ENCODE results near the gene REST.
"Not testable (repeated sequence)": the region's sequence is repeated elsewhere in the genome, so short reads cannot be mapped to it uniquely, and the experiment has no call there.

REST gene

DNA sequence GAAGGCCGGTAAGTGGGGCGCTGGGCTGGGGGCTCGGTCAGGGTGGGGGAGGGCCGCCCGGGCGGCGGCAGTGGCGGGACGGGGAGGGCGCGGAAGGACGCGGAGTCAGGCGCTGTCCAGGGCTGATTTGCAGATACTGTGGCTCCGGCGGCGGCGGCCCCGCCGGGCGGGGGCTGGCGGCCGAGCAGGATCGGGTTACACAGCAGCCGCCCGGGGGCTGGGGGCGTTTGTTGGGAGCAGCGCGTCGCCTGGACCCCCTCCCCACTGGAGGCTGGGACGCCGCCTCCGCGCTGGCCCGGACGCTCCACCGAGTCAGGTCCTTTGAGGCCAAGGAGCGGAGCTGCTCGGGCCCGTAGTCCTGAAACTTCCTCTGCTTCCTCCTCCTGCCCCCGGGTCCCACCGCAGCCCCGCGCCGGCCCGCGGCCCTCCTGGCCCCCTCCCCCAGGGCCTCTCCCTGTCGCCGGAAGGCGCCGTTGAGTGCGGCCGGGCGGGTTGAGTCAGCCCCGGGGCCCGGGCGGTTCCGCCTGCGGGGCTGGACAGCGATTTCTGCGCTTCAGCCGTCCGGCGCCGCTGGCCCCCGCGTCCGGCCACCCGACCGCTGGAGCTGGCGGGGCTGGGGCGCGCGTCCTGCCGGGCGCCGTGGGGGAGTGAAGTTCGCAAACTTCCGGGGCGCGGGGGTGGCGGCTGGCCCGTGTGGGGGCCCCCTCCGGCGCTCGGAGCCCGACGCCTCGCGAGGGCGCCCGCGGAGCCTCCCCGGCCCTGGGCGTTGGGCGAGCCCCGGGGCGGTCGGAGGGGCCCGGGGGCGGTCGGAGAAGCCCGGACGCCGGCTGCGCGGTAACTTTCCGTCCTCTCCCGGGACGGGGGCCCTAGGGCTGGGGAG is 746 bp downstream of the REST start:
- peak; percentile 9 for DNase-seq (ENCODE audit: low read depth)

DNA sequence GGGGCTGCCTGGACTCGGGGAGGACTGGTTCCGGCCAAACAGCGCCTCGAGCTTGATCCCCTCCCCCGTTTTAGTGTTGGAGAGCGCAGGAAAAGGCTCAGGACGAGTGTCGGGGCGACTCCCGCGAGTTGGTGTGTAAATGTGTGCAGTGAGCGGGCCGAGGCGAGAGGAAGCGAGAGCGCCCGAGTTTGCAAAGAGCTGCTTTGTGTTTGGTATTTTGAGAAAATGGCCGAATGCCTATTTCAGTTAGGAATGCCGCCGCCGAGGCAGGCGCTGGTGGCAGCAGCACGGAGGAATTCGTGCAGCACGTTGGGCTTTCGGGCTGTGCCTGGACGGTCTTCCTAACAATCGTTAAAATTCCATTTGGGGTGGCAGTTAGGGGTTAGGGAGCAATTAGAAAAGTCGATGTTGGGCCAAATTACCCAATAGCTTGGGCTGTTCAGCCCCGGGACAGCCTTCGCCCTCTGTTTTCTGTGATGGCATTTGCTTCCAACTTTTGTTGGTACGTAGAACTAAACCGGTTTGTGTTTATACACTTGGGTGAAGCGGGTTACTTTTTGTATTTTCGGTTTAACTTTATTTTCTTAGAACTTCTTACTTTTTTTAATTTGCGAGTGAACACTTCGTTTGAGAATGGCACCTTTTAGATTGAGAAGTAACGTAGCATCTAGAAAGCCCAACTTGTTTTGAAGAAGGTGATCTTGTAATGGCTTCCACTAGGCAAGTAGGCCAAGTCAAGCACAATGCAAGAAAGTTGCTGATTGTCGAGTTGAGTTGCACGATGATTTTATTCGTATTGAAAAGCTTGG is 1.6 kb downstream of the REST start:
- DNase-seq (ENCODE audit: low read depth) = peak; percentile 18

DNA sequence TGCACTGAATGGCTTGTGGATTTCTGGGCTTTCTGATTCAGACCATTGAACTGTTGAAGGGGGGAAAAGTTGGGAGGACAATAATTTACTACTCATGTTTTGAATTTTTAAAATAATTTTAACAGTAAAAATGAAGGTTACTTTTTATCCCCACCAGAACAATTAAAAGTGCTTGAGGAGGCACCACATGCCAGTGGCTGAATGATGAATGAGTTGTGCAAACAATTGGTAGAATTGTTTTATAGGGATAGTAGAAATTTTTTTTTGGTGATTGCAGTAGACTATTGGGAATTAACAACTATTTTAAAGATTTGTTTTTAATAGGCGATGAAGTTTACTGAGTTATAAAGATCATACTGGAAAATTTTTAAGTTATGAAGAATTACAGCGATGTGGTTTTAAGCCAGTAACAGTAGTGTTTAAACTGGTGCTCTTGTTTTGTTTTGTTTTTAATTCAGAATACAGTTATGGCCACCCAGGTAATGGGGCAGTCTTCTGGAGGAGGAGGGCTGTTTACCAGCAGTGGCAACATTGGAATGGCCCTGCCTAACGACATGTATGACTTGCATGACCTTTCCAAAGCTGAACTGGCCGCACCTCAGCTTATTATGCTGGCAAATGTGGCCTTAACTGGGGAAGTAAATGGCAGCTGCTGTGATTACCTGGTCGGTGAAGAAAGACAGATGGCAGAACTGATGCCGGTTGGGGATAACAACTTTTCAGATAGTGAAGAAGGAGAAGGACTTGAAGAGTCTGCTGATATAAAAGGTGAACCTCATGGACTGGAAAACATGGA is 2.7 kb downstream of the REST start:
- DNase-seq (ENCODE audit: low read depth) = no peak

DNA sequence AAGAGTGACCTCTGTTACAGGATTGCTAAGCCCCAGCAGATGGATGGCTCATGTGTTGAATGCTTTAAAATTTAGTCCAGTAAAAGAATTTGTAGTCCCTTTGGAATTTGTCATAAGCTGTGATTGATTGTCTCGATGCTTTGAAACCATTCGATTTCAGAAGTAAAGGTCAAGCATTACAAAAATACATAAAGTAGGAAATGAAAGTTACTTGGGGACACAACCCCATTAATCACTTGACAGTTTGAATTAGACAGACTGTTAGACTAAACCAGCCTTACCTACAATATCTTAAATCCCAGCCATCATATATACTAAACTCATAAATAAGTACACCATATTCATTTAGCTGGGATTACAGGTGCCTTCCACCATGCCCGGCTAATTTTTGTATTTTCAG is 6.6 kb downstream of the REST start:
- DNase-seq (ENCODE audit: low read depth) = no peak

DNA sequence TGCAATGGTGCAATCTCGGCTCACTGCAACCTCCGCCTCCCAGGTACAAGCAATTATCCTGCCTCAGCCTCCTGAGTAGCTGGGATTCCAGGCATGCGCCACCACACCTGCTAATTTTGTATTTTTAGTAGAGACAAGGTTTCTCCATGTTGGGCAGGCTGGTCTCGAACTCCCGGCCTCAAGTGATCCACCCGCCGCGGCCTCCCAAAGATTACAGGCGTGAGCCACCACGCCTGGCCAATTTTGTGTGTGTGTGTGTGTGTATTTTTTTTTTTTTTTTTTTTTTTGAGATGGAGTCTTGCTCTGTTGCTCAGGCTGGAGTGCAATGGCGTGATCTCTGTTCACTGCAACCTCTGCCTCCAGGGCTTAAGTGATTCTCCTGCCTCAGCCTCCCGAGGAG is 7.3 kb downstream of the REST start:
- DNase-seq (ENCODE audit: low read depth) = not testable (repeated sequence)

DNA sequence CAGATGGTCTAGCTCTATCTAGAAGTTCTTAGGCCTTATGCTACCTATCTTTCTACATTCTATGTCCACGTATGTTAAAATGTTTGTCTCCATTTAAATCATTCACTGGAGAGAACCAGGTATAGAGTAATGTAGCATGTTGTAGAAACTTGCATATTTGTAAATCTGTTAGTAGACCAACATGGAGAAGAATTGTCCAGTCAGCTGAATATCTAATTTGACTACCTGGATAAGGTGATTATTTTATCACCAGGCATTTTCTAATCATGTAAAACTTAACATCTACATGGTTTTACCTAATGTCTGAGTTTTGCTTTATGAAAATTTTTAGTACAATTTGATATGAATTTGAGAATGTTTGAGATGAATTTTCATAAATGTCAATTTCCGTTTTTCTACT is 19.5 kb downstream of the REST start:
- no peak for DNase-seq (ENCODE audit: low read depth)

DNA sequence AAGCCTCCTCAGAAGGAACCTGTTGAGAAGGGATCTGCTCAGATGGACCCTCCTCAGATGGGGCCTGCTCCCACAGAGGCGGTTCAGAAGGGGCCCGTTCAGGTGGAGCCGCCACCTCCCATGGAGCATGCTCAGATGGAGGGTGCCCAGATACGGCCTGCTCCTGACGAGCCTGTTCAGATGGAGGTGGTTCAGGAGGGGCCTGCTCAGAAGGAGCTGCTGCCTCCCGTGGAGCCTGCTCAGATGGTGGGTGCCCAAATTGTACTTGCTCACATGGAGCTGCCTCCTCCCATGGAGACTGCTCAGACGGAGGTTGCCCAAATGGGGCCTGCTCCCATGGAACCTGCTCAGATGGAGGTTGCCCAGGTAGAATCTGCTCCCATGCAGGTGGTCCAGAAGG is 22.9 kb downstream of the REST start:
- DNase-seq (ENCODE audit: low read depth) = no peak

DNA sequence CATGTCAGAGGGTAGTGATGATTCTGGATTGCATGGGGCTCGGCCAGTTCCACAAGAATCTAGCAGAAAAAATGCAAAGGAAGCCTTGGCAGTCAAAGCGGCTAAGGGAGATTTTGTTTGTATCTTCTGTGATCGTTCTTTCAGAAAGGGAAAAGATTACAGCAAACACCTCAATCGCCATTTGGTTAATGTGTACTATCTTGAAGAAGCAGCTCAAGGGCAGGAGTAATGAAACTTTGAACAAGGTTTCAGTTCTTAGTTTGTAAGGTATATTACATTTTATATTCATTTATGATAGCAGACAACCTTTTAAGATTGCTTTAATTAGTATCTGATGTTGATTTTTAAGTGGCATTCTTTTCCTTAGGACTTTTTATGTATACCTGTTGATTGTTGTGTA is 24.2 kb downstream of the REST start:
- no peak for DNase-seq (ENCODE audit: low read depth)

DNA sequence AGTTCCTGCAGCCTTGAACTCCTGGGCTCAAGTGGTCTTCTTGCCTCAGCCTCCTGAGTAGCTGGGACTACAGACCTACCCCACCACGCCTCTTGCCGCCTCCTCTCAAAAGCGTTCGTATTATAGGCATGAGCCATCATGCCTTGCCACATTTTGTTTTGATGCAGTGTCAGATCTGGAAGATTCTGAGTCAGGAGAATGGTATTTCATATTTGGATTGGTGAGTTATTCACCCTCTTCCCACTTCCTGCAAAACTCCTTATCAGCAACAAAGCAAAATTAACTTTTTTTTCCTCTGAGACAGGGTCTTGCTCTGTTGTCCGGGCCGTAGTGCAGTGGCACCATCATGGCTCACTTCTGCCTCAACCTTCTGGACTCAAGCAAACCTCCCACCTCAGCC is 29.6 kb downstream of the REST start:
- DNase-seq (ENCODE audit: low read depth) = peak; percentile 94

DNA sequence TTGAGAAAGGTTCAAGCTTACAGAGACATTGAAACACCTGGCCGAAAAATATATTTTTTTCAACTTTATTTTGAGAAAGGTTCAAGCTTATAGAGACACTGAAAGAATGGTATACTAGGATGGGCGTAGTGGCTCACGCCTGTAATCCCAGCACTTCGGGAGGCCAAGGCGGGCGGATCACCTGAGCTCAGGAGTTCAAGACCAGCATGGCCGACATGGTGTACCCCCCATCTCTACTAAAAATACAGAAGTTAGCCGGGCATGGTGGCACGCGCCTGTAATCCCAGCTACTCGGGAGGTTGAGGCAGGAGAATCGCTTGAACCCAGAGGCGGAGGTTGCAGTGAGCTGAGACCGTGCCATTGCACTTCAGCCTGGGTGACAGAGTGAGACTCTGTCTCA is 32.1 kb downstream of the REST start:
- not testable (repeated sequence) for DNase-seq (ENCODE audit: low read depth)

DNA sequence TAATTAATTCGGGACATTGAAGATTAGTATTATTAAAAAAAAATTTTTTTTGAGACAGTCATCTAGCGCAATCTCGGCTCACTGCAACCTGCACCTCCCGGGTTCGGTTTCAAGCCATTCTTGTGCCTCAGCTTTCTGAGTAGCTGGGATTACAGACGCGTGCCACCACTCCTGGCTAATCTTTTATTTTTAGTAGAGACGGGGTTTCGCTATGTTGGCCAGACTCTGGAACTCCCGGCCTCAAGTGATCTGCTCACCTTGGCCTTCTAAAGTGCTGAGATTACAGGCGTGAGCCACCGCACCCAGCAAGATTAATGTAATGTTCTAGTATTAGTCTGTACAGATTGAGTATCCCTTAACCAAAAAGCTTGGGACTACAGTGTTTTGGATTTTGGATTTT is 32.7 kb downstream of the REST start:
- DNase-seq (ENCODE audit: low read depth) = no peak

DNA sequence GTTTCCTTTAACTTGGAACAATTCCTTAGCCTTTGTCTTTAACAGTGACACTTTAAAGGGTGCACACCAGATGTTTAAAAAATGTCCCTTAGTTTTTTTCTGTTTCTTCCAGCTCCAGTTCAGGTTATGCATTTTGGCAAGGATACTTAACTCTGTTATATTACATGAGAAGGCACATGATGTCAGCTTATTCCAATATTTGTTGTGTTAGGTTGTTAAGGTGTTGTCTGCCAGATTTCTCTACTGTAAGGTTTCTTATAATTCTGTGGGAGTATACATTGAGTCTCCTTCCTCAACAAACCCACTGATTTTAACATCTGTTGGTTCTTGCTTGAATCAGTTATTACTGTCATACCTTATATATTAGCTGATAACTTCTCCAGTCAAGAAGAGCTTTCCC is 33.3 kb downstream of the REST start:
- no peak for DNase-seq (ENCODE audit: low read depth)

DNA sequence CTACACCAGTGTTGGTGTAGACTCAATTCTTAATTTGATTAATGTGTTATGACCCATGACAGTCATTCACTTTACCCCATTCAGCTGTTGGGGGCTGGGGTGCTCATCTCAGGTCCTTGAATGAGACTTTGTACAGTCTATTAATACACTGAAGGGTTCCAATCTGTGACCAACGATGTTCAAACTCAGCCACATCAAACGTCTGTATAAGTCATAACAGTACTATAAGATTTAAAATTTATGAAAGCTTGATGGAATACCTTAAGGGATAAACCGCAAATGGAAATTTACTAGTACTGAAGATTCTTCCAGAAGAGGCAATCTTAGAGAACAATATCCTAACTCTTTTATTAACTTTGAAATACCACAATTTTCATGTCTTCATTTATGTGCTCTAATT is 33.7 kb downstream of the REST start:
- DNase-seq (ENCODE audit: low read depth) = no peak

DNA sequence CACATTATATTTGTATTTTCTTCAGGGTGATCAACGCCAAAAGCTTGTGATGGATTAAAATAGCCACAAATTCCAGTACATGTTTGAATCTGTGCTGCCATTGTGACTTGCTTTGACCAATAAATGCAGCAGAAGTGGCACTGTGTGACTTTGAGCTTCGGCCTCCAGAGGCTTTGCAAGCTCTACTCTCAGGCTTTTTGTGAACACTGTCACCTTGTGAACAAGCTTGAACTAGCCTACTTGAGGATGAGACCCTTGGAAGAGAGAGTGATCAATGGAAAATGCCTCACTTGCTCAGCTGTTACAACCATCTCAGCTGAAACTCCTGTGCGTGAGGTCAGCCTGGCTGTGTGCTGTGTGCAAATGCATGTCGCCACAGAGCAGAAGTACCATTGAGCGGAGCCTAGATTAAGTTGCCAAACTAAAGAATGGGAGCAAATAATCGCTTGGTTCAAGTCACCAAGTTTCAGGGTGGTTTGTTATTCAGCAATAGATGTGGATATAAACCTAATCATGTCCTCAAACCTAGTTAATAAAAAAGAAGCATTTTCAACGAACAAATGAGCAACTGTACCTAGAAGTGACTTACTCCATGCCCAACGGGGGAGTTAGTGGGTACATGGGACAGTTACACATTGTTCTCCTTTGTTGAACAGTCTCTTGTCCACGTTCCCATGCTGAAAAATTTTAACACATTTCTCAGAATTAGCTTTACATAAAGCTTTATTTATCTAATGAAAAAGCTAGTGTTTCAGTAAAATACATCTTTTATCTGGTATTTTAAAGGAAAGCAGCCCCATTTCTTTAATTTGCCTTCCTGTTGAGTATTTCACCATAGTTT is 46.2 kb downstream of the REST start:
- DNase-seq (ENCODE audit: low read depth) = no peak

DNA sequence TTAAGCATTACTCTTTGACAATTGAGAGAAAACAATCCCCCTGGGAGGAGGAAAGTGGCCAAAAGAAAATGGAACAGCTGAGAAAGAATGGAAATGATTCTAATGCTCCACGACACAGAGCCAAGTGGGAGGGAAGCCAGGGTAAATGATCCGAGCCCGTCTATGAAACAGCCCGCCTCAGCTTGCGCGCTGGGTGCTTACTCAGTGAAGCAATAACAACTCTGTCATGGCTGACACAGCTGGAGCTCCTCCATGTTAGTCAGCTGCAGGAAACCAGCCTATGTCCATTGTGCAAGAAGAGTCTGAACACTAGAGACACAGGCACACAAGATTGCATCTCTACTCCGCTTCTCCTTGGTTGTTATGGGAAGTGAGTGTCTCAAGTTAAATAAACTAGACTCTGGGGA is 50.4 kb downstream of the REST start:
- DNase-seq (ENCODE audit: low read depth) = peak; percentile 85

DNA sequence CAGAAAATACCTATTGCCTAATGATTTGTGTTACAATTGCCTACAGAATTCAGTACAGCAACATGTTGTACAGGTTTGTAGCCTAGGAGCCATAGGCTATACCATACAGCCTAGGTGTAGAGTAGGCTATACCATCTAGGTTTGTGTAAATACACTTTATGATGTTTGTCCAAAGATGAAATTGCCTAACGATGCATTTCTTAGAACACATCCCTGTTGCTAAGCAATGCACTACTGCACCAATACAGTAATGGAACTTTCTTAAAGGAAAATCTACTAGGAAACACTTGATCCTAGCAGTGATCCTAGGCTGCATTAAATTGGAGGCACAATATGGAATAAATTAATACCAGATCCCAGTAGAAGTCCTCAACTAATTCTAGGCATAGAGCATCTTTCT is 51.4 kb downstream of the REST start:
- no peak for DNase-seq (ENCODE audit: low read depth)

DNA sequence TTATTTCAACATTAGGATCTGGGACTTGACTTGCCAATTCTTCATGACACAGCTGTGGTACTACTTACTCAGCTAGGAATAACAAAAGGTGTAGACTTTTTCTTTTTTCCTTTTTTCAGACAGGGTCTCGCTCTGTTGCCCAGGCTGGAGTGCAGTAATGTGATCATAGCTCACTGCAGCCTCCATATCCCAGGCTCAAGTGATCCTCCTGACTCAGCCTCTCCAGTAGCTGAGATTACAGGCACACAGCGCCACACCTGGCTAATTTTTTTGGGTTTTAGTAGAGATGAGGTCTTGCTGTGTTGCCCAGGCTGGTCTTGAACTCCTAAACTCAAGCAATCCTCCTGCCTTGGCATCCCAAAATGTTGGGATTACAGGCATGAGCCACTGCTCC is 53.4 kb downstream of the REST start:
- no peak for DNase-seq (ENCODE audit: low read depth)

DNA sequence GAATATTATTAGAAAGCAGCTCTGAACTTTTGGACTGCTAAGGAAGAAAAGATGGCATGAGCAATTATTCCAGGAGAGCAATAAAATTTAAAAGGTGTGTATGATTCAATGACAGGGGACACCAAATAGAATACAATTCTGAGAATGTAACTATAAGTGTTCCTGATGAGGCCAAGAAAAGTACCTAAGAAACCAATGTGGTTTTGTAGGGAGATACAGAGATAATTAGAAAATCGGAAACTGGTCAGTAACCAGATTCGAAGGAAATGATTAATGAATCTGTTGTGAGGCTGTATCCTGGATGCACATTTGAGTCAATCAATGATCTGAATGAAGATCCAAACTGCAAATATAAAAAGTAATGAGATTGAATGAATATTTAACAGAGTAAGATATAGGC is 63.7 kb downstream of the REST start:
- no peak for DNase-seq (ENCODE audit: low read depth)

DNA sequence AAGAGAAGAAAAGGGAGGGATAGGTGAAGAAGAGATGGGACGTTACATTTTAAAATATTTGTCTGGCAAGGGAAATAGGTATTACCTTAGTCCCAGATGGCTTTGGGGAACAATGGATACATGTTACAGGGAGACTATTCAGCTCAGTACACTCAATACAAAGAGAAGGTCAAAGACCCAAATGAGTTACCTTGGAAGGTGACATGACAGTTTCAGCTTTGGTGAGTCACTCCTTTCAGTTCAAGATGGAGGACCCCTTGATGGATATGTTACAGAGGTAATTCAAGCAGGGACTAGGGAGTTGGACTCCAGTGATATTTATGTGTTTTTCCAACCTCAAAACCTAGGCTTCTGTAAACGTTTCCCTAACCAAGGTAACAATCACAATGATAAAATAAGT is 64.7 kb downstream of the REST start:
- no peak for DNase-seq (ENCODE audit: low read depth)

DNA sequence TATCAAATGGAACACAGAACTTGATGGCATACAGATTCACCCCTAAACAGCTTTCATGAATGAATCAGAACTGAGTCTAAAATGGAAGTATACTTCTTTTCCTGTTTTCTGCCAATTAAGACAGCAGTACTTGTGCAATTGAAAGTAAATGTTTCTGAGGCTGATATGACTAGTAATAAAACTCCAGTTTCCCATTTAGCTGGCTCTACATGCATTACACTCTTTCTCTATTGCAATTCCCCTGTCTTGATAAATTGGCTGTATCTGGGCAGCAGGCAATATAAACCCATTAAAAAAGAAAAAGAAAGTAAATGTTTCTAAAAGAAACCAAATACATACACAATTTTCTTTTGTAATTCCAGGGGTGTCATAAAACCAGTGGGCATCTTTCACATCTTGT is 65.1 kb downstream of the REST start:
- no peak for DNase-seq (ENCODE audit: low read depth)

DNA sequence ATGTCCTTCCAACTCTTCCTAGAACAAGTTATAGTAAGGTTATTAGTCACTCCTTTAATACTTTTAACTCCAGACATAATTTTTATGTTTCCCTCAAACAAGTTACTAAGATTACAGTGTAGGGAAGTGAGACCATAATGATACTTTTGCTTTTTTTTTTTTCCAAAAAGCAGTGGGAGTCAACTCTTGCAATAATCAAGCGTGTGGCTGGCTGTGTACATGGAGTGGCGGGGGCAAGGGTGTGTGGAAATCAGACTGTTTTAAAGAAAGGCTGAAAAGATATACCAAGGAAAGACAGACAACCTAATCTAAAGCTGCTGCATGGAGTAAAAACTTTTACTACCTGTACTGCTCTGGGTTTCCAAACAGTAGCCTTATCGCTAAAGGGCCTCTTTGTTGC is 65.6 kb downstream of the REST start:
- no peak for DNase-seq (ENCODE audit: low read depth)

All from HS-5 (cell line).